IMR-90 (cell line): Measurements from ENCODE around the gene ZNF423. TPM values are rescaled to one million over a fixed set of nuclear protein-coding genes. Genes with fewer than 3 reads are reported as not detected.

Experiments used
- ATAC-seq: fragments of 200-7000 bp; cut with Tn5 transposase; 2 replicates; pipeline ENCODE4 v1.9.1; 2020; ENCODE audit warnings: low read depth, mild to moderate bottlenecking, moderate library complexity
- BruUV-seq: library from RNA; stranded (reverse); fragments of 400-500 nt; replicated peaks from 2 replicates; lab custom pipeline; 2021; lab: Mats Ljungman, UMichigan
- CTCF ChIA-PET: fragments of 300-600 bp; formaldehyde crosslinking; extraction: SDS; loops from one replicate; lab custom pipeline; 2021; ENCODE audit warnings: antibody characterized with exemption; lab: Yijun Ruan, JAX
- POLR2A ChIA-PET: fragments of 300-600 bp; sonication (Branson Sonifier 250); formaldehyde crosslinking; loops from one replicate; lab custom pipeline; 2022; ENCODE audit warnings: antibody characterized with exemption; ENCODE audit not compliant: unreplicated experiment; lab: Charles Lee
- DNase-seq: peaks from one replicate; pipeline ENCODE4 v3.0.0; 2013
- H2AFZ ChIP-seq: replicated peaks from 2 replicates; pipeline ENCODE3; 2013; ENCODE audit warnings: low read length, mild to moderate bottlenecking; ENCODE audit not compliant: poor library complexity
- H2AK5ac ChIP-seq: 2 replicates; pipeline ENCODE4 v1.6.1; 2013; ENCODE audit warnings: low read depth, low read length, inconsistent platforms
- H2AK9ac ChIP-seq: replicated peaks from 2 replicates; pipeline ENCODE3; 2013; ENCODE audit warnings: mild to moderate bottlenecking, low read depth, low read length, moderate library complexity; ENCODE audit not compliant: poor library complexity
- H2BK120ac ChIP-seq: 2 replicates; pipeline ENCODE4 v1.6.1; 2013; ENCODE audit warnings: low read depth, low read length, inconsistent platforms
- H2BK15ac ChIP-seq: 3 replicates; pipeline ENCODE4 v1.6.1; 2013; ENCODE audit warnings: low read depth, low read length, inconsistent platforms
- H2BK20ac ChIP-seq: 2 replicates; pipeline ENCODE4 v1.6.1; 2013; ENCODE audit warnings: low read depth, mild to moderate bottlenecking, inconsistent platforms, low read length, moderate library complexity
- H2BK5ac ChIP-seq: 2 replicates; pipeline ENCODE4 v1.6.1; 2013; ENCODE audit warnings: mild to moderate bottlenecking, low read depth, low read length, inconsistent platforms; ENCODE audit not compliant: poor library complexity, severe bottlenecking
- H3K14ac ChIP-seq: replicated peaks from 2 replicates; pipeline ENCODE4 v1.6.1; 2013; ENCODE audit warnings: low read depth, low read length, inconsistent platforms
- H3K18ac ChIP-seq: 2 replicates; pipeline ENCODE4 v1.6.1; 2013; ENCODE audit warnings: low read depth, low read length, control low read depth
- H3K23ac ChIP-seq: 2 replicates; pipeline ENCODE4 v1.6.1; 2013; ENCODE audit warnings: low read depth, low read length, inconsistent platforms
- H3K27ac ChIP-seq: 2 replicates; pipeline ENCODE4 v1.5.1; 2013; ENCODE audit warnings: mild to moderate bottlenecking, control low read depth, low read length; ENCODE audit not compliant: insufficient read depth
- H3K27me3 ChIP-seq: 2 replicates; pipeline ENCODE4 v1.6.1; 2013; ENCODE audit warnings: low read length; ENCODE audit not compliant: control insufficient read depth, insufficient read depth
- H3K36me3 ChIP-seq: 2 replicates; pipeline ENCODE4 v1.6.1; 2013; ENCODE audit warnings: low read length, mixed read lengths; ENCODE audit not compliant: control insufficient read depth, insufficient read depth
- H3K4ac ChIP-seq: 2 replicates; pipeline ENCODE4 v1.6.1; 2013; ENCODE audit warnings: low read depth, low read length, inconsistent platforms
- H3K4me1 ChIP-seq: 2 replicates; pipeline ENCODE4 v1.6.1; 2013; ENCODE audit warnings: low read length, mixed read lengths; ENCODE audit not compliant: control insufficient read depth, insufficient read depth
- H3K4me2 ChIP-seq: 2 replicates; pipeline ENCODE4 v1.6.1; 2013; ENCODE audit warnings: low read depth, mild to moderate bottlenecking, control low read depth, low read length, moderate library complexity
- H3K4me3 ChIP-seq: 2 replicates; pipeline ENCODE4 v1.5.1; 2013; ENCODE audit warnings: low read depth, mild to moderate bottlenecking, control low read depth, low read length, moderate library complexity; ENCODE audit not compliant: insufficient read depth
- H3K56ac ChIP-seq: 2 replicates; pipeline ENCODE4 v1.6.1; 2013; ENCODE audit warnings: low read length, inconsistent platforms; ENCODE audit not compliant: insufficient read depth; ENCODE audit errors: extremely low read depth
- H3K79me1 ChIP-seq, 2 experiments: 2 replicates each; pipeline ENCODE4 v1.6.1; 2013; ENCODE audit warnings: low read length in 2 of 2, inconsistent platforms in 1 of 2, low read depth in 1 of 2
- H3K9ac ChIP-seq: 2 replicates; pipeline ENCODE4 v1.6.1; 2013; ENCODE audit warnings: low read depth, low read length, control low read depth
- H3K9me1 ChIP-seq: 2 replicates; pipeline ENCODE4 v1.6.1; 2013; ENCODE audit warnings: low read length, inconsistent platforms; ENCODE audit not compliant: insufficient read depth
- H3K9me3 ChIP-seq: 2 replicates; pipeline ENCODE4 v1.6.1; 2013; ENCODE audit warnings: low read length; ENCODE audit not compliant: control insufficient read depth, insufficient read depth
- H4K20me1 ChIP-seq: 2 replicates; pipeline ENCODE4 v1.6.1; 2013; ENCODE audit warnings: low read length, inconsistent platforms; ENCODE audit not compliant: insufficient read depth
- H4K5ac ChIP-seq: 2 replicates; pipeline ENCODE4 v1.6.1; 2013; ENCODE audit warnings: mild to moderate bottlenecking, low read depth, low read length, control low read depth
- H4K8ac ChIP-seq, 2 experiments: 2 replicates each; pipeline ENCODE4 v1.6.1; 2013; ENCODE audit warnings: low read depth in 2 of 2, low read length in 2 of 2, control low read depth in 1 of 2, inconsistent platforms in 1 of 2
- H4K91ac ChIP-seq: 2 replicates; pipeline ENCODE4 v1.6.1; 2013; ENCODE audit warnings: low read depth, low read length, inconsistent platforms; ENCODE audit not compliant: insufficient read depth
- BHLHE40 ChIP-seq: fragments of 150-350 bp; IDR thresholded peaks from 2 replicates; pipeline ENCODE4 v1.6.1; 2016; ENCODE audit warnings: mild to moderate bottlenecking, low read depth, low read length
- CEBPB ChIP-seq: IDR thresholded peaks from 2 replicates; pipeline ENCODE4 v1.6.1; 2012; ENCODE audit warnings: low read depth, low read length, improper control_type of control experiment
- CHD1 ChIP-seq: IDR thresholded peaks from 2 replicates; pipeline ENCODE4 v1.6.1; 2012; ENCODE audit warnings: low read depth, low read length, improper control_type of control experiment
- FOS ChIP-seq: fragments of 150-350 bp; IDR thresholded peaks from 2 replicates; pipeline ENCODE4 v1.6.1; 2016; ENCODE audit warnings: low read depth, low read length
- MAFK ChIP-seq: IDR thresholded peaks from 2 replicates; pipeline ENCODE4 v1.6.1; 2012; ENCODE audit warnings: low read depth, low read length, improper control_type of control experiment
- MXI1 ChIP-seq: IDR thresholded peaks from 2 replicates; pipeline ENCODE4 v1.6.1; 2012; ENCODE audit warnings: low read depth, mild to moderate bottlenecking, low read length, moderate library complexity, borderline replicate concordance
- NFE2L2 ChIP-seq: fragments of 150-350 bp; IDR thresholded peaks from 2 replicates; pipeline ENCODE4 v1.6.1; 2016; ENCODE audit warnings: low read depth, mild to moderate bottlenecking, low read length
- POLR2A ChIP-seq: IDR thresholded peaks from 2 replicates; pipeline ENCODE4 v1.6.1; 2012; ENCODE audit warnings: mild to moderate bottlenecking, low read depth, low read length
- RAD21 ChIP-seq: IDR thresholded peaks from 2 replicates; pipeline ENCODE4 v1.6.1; 2012; ENCODE audit warnings: low read length, improper control_type of control experiment
- RCOR1 ChIP-seq: IDR thresholded peaks from 2 replicates; pipeline ENCODE4 v1.6.1; 2012; ENCODE audit warnings: mild to moderate bottlenecking, low read length, improper control_type of control experiment; ENCODE audit not compliant: insufficient replicate concordance
- SMC3 ChIP-seq: fragments of 150-350 bp; IDR thresholded peaks from 2 replicates; pipeline ENCODE4 v1.6.1; 2016; ENCODE audit warnings: low read depth, mild to moderate bottlenecking, antibody characterized with exemption, low read length, moderate library complexity
- WGBS, 2 experiments: methylation state at CpG; one replicate each; pipeline versions ENCODE4 v1.1.5 to v1.1.7; 2013; ENCODE audit warnings: missing lambda C conversion rate in 2 of 2; ENCODE audit not compliant: insufficient read length in 1 of 2; ENCODE audit errors: extremely low coverage in 2 of 2; 5-methylcytosine and 5-hydroxymethylcytosine counted together
- dilution Hi-C: fragments of 300-500 bp; cut with HindIII; formaldehyde crosslinking; loops from one replicate; pipeline ENCODE4 v1.14.3; 2018; ENCODE audit warnings: low sequenced_read_pairs; ENCODE audit not compliant: unreplicated experiment
- in situ Hi-C: fragments of 300-500 bp; cut with MboI; formaldehyde crosslinking; loops from 3 replicates; pipeline ENCODE4 v1.14.3; 2019; ENCODE audit warnings: low sequenced_read_pairs, inconsistent platforms, mixed read lengths
- intact Hi-C: fragments of 100-400 bp; cut with micrococcal nuclease; formaldehyde crosslinking; loops from 2 replicates; pipeline ENCODE4 v1.10.0; 2022
- polyA plus RNA-seq, 3 experiments: library from polyadenylated mRNA; depleted of rRNA; stranded (reverse); fragments of >200 nt; gene quantifications; 2 replicates each; pipeline ENCODE4 v1.2.3, GENCODE V29; 2012; ENCODE audit warnings: low replicate concordance in 1 of 3
- total RNA-seq: library from RNA; depleted of rRNA; stranded (reverse); fragments of >200 nt; gene quantifications from 2 replicates; pipeline ENCODE4 v1.2.3, GENCODE V29; 2012
- TF ChIP-seq, protein P1 (sequence below): fragments of 150-350 bp; IDR thresholded peaks from 2 replicates; pipeline ENCODE4 v1.6.1; 2016; ENCODE audit warnings: low read depth, mild to moderate bottlenecking, low read length, moderate library complexity, borderline replicate concordance

ZNF423 gene
- total and polyA plus RNA-seq, 2 of the 4 experiments (the other 2 are of a cell fraction), result under 0.01 to 0.10 TPM

DNA sequence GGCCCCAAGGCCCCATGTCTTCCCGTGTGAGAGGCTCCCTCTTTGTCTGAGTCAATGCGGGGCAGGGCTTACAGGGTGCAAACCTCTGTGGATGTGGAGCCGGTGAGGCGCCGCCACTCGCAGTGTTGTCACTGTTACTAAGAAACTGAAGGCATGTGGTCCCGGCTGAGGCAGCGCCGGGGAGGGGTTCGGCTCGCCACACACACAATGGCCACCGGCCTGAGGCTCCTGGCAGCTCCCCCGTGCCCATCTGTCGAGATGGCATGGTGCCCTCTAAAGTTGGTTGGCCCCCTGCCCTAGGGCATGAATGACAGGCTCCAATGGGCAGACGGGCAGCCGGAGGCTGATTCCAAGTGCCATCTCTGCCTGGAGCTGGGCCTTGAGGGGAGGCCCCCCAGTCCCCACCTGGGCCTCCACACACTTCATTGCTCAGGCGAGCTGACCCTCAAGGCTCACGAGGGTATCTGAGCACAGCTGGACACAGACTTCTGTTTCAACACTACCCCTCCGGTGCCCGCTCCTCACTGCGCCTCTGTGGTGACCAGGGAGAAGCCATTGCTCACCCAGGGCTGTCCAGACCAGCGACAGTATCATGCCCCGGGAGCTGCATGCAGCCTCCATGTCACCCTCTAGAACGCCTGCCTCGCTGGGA, 345.1 kb downstream of the ZNF423 start:
- in situ Hi-C loops, result no loop called here

More for the DNA sequence above, 345.1 kb downstream of the ZNF423 start:
- Histone ChIP-seq H3K4me2 (no peak overlapping the region), H2BK20ac (no peak overlapping the region), H3K27ac (no peak overlapping the region), H3K27me3 (no peaks in the 10 kb centered on the region), H2BK120ac (no peak overlapping the region), H4K91ac (no peak overlapping the region), H4K20me1 (no peaks in the 10 kb centered on the region), H3K23ac (no peak overlapping the region), H3K9ac (no peak overlapping the region), H3K36me3 (no peaks in the 10 kb centered on the region), H3K9me3 (no peaks in the 10 kb centered on the region), H3K79me1 (no peaks in the 10 kb centered on the region), H3K14ac (no peak overlapping the region), H4K5ac (no peak overlapping the region), H2BK15ac (no peak overlapping the region), H3K18ac (no peak overlapping the region), H3K56ac (no peak overlapping the region), H4K8ac (no peak overlapping the region), H3K4me1 (no peaks in the 10 kb centered on the region), H3K4ac (no peak overlapping the region), H2BK5ac (no peak overlapping the region), H3K9me1 (no peaks in the 10 kb centered on the region), H2AK9ac (no peak overlapping the region), H2AFZ (no peak overlapping the region), H2AK5ac (no peak overlapping the region), H3K4me3 (no peak overlapping the region)
- intact Hi-C loops, result no loop called here
- ChIA-PET CTCF (interaction anchor here (0.5 kb wide), 1 partner anchor 408 kb away, joined by 4 read pairs; no protein-coding TSS in a partner anchor), POLR2A (no interaction called here)
- no peak for ATAC-seq
- DNase-seq, result no peak
- no TSS peak for BruUV-seq
- dilution Hi-C loops, result no loop called here
- 64% methylated on average over 5 of the region's 25 CpGs; no CpG with 5 or more reads in 1 of the 2 experiments for WGBS, 2 experiments
- TF ChIP-seq FOS (no peak), RCOR1 (no peak), BHLHE40 (no peak), RAD21 (no peak), CHD1 (no peak), MXI1 (no peak), NFE2L2 (no peak), POLR2A (no peak), CEBPB (no peak), SMC3 (no peak), MAFK (no peak)
- TF ChIP-seq, protein P1, sequence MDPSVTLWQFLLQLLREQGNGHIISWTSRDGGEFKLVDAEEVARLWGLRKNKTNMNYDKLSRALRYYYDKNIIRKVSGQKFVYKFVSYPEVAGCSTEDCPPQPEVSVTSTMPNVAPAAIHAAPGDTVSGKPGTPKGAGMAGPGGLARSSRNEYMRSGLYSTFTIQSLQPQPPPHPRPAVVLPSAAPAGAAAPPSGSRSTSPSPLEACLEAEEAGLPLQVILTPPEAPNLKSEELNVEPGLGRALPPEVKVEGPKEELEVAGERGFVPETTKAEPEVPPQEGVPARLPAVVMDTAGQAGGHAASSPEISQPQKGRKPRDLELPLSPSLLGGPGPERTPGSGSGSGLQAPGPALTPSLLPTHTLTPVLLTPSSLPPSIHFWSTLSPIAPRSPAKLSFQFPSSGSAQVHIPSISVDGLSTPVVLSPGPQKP, result no peak
